GM18951 (cell line): ENCODE results near the gene GNG7.
"Not testable (repeated sequence)": the region's sequence is repeated elsewhere in the genome, so short reads cannot be mapped to it uniquely, and the experiment has no call there.

ENCODE experiments used
- POLR2A ChIP-seq: IDR thresholded peaks from 4 replicates; pipeline ENCODE4 v1.6.1; 2011; ENCODE audit warnings: mild to moderate bottlenecking; ENCODE audit not compliant: insufficient read length, insufficient read depth; ENCODE audit errors: extremely low read depth
- in situ Hi-C: fragments of 300-500 bp; cut with MboI; formaldehyde crosslinking; loops from one replicate; pipeline ENCODE4 v1.12.0; 2022; ENCODE audit warnings: low sequenced_read_pairs, mixed read lengths, inconsistent platforms; ENCODE audit not compliant: unreplicated experiment

GNG7 gene

GRCh38 chr19:2533072-2533425 is 169.4 kb downstream of the GNG7 start:
- in situ Hi-C loops: no loop called here
- no peak for TF ChIP-seq POLR2A

- in situ Hi-C loops: no loop called here
- TF ChIP-seq POLR2A: no peak
Measured at GRCh38 chr19:2532252-2533071, 170.0 kb downstream of the GNG7 start.

- in situ Hi-C loops: not testable (repeated sequence)
Measured at GRCh38 chr19:2529942-2530341, 172.6 kb downstream of the GNG7 start.

GRCh38 chr19:2529473-2529918 is 173.0 kb downstream of the GNG7 start:
- in situ Hi-C loops: no loop called here
- no peak for TF ChIP-seq POLR2A

GRCh38 chr19:2528675-2529101 is 173.8 kb downstream of the GNG7 start:
- in situ Hi-C loops: no loop called here
- TF ChIP-seq POLR2A: no peak

- in situ Hi-C loops: no loop called here
- TF ChIP-seq POLR2A: no peak
Measured at GRCh38 chr19:2527686-2528085, 174.8 kb downstream of the GNG7 start.

GRCh38 chr19:2527171-2527570 is 175.3 kb downstream of the GNG7 start:
- TF ChIP-seq POLR2A: no peak

GRCh38 chr19:2524840-2525723 is 177.4 kb downstream of the GNG7 start:
- TF ChIP-seq POLR2A: no peak
- in situ Hi-C loops: no loop called here

More at GRCh38 chr19:2527171-2527570, 175.3 kb downstream of the GNG7 start:
- in situ Hi-C loops: no loop called here

GRCh38 chr19:2524361-2524839 is 178.1 kb downstream of the GNG7 start:
- in situ Hi-C loops: no loop called here

GRCh38 chr19:2523630-2524311 is 178.7 kb downstream of the GNG7 start:
- no peak for TF ChIP-seq POLR2A
- in situ Hi-C loops: no loop called here

More at GRCh38 chr19:2524361-2524839, 178.1 kb downstream of the GNG7 start:
- no peak for TF ChIP-seq POLR2A

- no peak for TF ChIP-seq POLR2A
- in situ Hi-C loops: no loop called here
Measured at GRCh38 chr19:2519482-2519881, 183.0 kb downstream of the GNG7 start.

- in situ Hi-C loops: not testable (repeated sequence)
Measured at GRCh38 chr19:2518856-2519255, 183.6 kb downstream of the GNG7 start.
